Measurements from ENCODE around the gene RIMKLB. TPM values are rescaled to one million over a fixed set of nuclear protein-coding genes. Genes with fewer than 3 reads are reported as not detected.
"Not testable (repeated sequence)": the region's sequence is repeated elsewhere in the genome, so short reads cannot be mapped to it uniquely, and the experiment has no call there.

Gene RIMKLB
- total RNA-seq, 1 donor from 2014 or later = 59.8 TPM

DNA sequence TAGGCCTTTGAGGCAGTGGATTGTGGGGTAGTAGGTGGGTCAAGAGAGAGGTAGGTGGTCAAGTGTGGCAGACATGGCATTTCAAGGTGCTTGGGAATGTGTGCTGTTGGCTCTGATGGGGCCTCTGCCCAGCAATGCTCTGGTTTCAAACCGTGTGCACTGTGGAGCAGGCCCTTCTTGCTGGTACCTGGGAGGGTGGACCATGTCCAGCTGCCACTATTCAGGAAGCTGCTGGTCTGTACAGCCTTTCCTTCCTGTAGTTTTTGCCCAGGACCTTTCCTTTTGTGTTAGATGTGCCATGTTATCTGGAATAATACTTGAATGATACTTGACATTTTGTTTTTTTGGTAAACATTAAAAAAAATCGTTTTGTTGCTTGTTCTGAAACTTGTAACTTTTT is 14.8 kb downstream of the RIMKLB start:
- no peak for DNase-seq (ENCODE audit: extremely low spot score, unreplicated experiment)
- Mint-ChIP-seq H3K4me3 (no peak overlapping the region), H3K27me3 (no peaks in the 10 kb centered on the region), H3K9me3 (no peaks in the 10 kb centered on the region), H3K4me1 (ENCODE audit: unreplicated experiment) (no peaks in the 10 kb centered on the region), H3K36me3 (peaks cover 31% of the 10 kb centered on the region), H3K27ac (no peak overlapping the region)
- TF ChIP-seq, protein P1, sequence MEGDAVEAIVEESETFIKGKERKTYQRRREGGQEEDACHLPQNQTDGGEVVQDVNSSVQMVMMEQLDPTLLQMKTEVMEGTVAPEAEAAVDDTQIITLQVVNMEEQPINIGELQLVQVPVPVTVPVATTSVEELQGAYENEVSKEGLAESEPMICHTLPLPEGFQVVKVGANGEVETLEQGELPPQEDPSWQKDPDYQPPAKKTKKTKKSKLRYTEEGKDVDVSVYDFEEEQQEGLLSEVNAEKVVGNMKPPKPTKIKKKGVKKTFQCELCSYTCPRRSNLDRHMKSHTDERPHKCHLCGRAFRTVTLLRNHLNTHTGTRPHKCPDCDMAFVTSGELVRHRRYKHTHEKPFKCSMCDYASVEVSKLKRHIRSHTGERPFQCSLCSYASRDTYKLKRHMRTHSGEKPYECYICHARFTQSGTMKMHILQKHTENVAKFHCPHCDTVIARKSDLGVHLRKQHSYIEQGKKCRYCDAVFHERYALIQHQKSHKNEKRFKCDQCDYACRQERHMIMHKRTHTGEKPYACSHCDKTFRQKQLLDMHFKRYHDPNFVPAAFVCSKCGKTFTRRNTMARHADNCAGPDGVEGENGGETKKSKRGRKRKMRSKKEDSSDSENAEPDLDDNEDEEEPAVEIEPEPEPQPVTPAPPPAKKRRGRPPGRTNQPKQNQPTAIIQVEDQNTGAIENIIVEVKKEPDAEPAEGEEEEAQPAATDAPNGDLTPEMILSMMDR (conservative IDR thresholded peaks at IDR 0.05) = no peak

DNA sequence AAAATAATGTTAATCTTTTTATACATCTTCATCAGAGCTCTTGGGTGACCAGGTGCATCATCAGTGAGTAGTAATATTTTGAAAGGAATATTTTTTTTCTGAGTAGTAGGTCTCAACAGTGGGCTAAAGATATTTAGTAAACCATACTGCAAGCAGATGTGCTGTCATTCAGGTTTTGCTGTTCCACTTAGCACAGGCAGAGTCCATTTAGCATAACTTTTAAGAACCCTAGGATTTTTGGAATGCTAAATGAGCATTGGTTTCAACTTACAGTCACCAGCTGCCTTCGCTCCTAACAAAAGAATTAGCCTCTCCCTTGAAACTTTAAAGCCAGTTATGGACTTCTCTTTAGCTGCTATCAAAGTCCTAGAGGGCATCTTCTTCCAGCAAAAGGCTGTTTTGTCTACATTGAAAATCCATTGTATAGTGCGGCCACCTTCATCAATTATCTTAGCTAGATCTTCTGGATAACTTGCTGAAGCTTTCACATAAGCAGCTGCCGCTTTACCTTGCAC is 24.6 kb downstream of the RIMKLB start:
- H3K27me3 Mint-ChIP-seq = no peaks in the 10 kb centered on the region
- no peak overlapping the region for H3K4me3 Mint-ChIP-seq
- TF ChIP-seq, protein P1 (conservative IDR thresholded peaks at IDR 0.05) = no peak
- H3K4me1 Mint-ChIP-seq (ENCODE audit: unreplicated experiment) = no peaks in the 10 kb centered on the region
- H3K9me3 Mint-ChIP-seq = no peaks in the 10 kb centered on the region
- peak overlapping the region; percentile 2 for H3K27ac Mint-ChIP-seq
- H3K36me3 Mint-ChIP-seq = peaks cover 69% of the 10 kb centered on the region
- no peak for DNase-seq (ENCODE audit: extremely low spot score, unreplicated experiment)

- TF ChIP-seq, protein P1 (conservative IDR thresholded peaks at IDR 0.05) = no peak
- Mint-ChIP-seq H3K27me3 (no peaks in the 10 kb centered on the region), H3K9me3 (no peaks in the 10 kb centered on the region), H3K27ac (no peak overlapping the region), H3K36me3 (peaks cover 19% of the 10 kb centered on the region), H3K4me1 (ENCODE audit: unreplicated experiment) (no peaks in the 10 kb centered on the region), H3K4me3 (no peak overlapping the region)
- no peak for DNase-seq (ENCODE audit: extremely low spot score, unreplicated experiment)
Observed at GRCh38 chr12:8734873-8735381, 37.1 kb downstream of the RIMKLB start.

DNA sequence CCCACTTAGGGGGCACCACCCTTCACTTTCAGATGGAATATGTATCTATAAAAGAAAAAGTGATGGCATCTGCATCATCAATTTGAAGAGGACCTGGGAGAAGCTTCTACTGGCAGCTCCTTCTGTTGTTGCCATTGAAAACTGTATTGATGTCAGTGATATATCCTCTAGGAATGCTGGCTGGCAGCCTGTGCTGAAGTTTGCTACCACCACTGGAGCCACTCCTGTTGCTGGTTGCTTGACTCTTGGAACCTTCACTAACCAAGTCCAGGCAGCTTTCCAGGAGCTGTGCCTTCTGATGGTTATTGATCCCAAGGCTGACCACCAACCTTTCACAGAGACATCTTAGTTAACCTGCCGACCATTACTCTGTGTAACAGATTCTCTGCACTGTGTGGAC is 44.7 kb downstream of the RIMKLB start:
- Mint-ChIP-seq H3K9me3 (no peaks in the 10 kb centered on the region), H3K4me3 (no peak overlapping the region), H3K36me3 (peaks cover 41% of the 10 kb centered on the region), H3K27ac (no peak overlapping the region), H3K4me1 (ENCODE audit: unreplicated experiment) (no peaks in the 10 kb centered on the region), H3K27me3 (no peaks in the 10 kb centered on the region)
- TF ChIP-seq, protein P1 (conservative IDR thresholded peaks at IDR 0.05) = no peak
- no peak for DNase-seq (ENCODE audit: extremely low spot score, unreplicated experiment)

DNA sequence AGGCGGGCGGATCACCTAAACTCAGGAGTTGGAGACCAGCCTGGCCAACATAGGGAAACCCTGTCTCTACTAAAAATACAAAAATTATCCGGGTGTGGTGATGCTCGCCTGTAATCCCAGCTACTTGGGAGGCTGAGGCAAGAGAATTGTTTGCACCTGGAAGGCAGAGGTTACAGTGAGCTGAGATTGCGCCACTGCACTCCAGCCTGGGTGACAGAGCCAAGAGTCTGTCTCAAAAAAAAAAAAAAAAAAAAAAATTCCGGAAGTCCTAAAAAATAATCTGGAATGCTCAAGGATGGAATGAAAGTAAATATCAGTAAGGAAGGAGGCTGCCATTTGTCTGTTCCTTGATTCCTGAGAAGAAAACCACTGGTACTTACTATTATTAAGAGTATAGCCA is 45.3 kb downstream of the RIMKLB start:
- H3K27me3 Mint-ChIP-seq; H3K9me3 Mint-ChIP-seq; H3K4me1 Mint-ChIP-seq (ENCODE audit: unreplicated experiment); DNase-seq (ENCODE audit: extremely low spot score, unreplicated experiment); H3K27ac Mint-ChIP-seq; H3K4me3 Mint-ChIP-seq: not testable (repeated sequence)
- peaks cover 40% of the 10 kb centered on the region for H3K36me3 Mint-ChIP-seq

GRCh38 chr12:8745631-8746030 is 47.8 kb downstream of the RIMKLB start:
- not testable (repeated sequence) for H3K27ac Mint-ChIP-seq; H3K9me3 Mint-ChIP-seq; H3K27me3 Mint-ChIP-seq; H3K4me3 Mint-ChIP-seq; H3K4me1 Mint-ChIP-seq (ENCODE audit: unreplicated experiment); DNase-seq (ENCODE audit: extremely low spot score, unreplicated experiment)
- H3K36me3 Mint-ChIP-seq = peaks cover 31% of the 10 kb centered on the region

DNA sequence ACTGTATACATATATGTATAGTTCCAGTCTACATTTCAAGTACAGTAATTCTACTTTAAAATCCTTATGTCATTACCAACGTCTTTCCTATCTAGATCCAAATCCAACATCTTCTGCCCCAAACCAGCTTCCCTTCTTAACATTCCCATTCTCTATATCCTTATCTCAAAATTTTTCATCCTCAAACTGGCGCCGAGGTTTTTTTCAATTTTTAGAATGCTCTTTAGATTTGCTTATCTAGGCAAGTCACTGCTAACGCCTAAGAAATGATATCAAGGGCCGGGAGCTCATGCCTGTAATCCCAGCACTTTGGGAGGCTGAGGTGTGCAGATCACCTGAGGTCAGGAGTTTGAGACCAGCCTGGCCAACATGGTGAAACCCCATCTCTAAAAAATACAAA is 48.3 kb downstream of the RIMKLB start:
- H3K36me3 Mint-ChIP-seq = peaks cover 34% of the 10 kb centered on the region
- H3K9me3 Mint-ChIP-seq = no peaks in the 10 kb centered on the region
- TF ChIP-seq, protein P1 (conservative IDR thresholded peaks at IDR 0.05) = no peak
- H3K4me3 Mint-ChIP-seq = no peak overlapping the region
- no peak for DNase-seq (ENCODE audit: extremely low spot score, unreplicated experiment)
- H3K4me1 Mint-ChIP-seq (ENCODE audit: unreplicated experiment) = no peaks in the 10 kb centered on the region
- H3K27ac Mint-ChIP-seq = no peak overlapping the region
- no peaks in the 10 kb centered on the region for H3K27me3 Mint-ChIP-seq

GRCh38 chr12:8760076-8760475 is 62.3 kb downstream of the RIMKLB start:
- DNase-seq (ENCODE audit: extremely low spot score, unreplicated experiment); H3K4me1 Mint-ChIP-seq (ENCODE audit: unreplicated experiment); H3K4me3 Mint-ChIP-seq; H3K9me3 Mint-ChIP-seq; H3K27me3 Mint-ChIP-seq; H3K27ac Mint-ChIP-seq: not testable (repeated sequence)
- peaks cover 56% of the 10 kb centered on the region for H3K36me3 Mint-ChIP-seq

DNA sequence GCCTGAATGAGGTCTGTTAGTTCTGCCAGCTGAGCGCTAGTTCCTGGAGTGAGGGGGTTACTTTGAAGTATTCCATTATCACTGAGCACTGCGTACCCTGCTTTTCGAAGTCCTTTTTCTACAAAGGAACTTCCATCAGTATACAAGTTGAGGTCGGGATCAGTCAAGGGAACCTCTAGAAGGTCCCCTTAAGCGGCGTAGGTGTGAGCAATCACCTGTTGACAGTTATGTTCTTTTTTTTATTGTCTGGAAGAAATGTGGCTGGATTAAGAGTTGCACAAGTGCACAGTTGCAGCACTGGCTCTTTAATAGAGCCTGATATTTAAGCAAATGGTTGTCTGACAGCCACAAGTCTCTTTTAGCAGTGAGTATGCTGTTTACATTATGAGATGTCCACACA is 64.9 kb downstream of the RIMKLB start:
- DNase-seq (ENCODE audit: extremely low spot score, unreplicated experiment); H3K4me1 Mint-ChIP-seq (ENCODE audit: unreplicated experiment); H3K27ac Mint-ChIP-seq; H3K4me3 Mint-ChIP-seq; H3K9me3 Mint-ChIP-seq; H3K27me3 Mint-ChIP-seq: not testable (repeated sequence)
- H3K36me3 Mint-ChIP-seq = peaks cover 61% of the 10 kb centered on the region
